Vagina (tissue), 2 donors: ENCODE data around the gene TBC1D24. TPM values are rescaled to one million over a fixed set of nuclear protein-coding genes. Genes with fewer than 3 reads are reported as not detected.

Source experiments
- DNase-seq, 2 donors: peaks; one replicate each; pipeline ENCODE4 v3.0.0-alpha.2; 2017; ENCODE audit errors: extremely low spot score in 2 of 2
- H3K27ac ChIP-seq: fragments of 200-600 bp; sonication (generic); one replicate; pipeline ENCODE4 v1.5.1; 2019
- H3K27me3 ChIP-seq: fragments of 200-600 bp; sonication (generic); one replicate; pipeline ENCODE4 v1.5.1; 2019
- H3K36me3 ChIP-seq, 2 donors: fragments of 200-600 bp; sonication (generic); one replicate each; pipeline ENCODE4 v1.5.1; 2017 to 2019
- H3K4me1 ChIP-seq: fragments of 200-600 bp; sonication (generic); one replicate; pipeline ENCODE4 v1.5.1; 2019
- H3K4me3 ChIP-seq, 2 donors: fragments of 200-600 bp; sonication (generic); 1 replicate in 1 of 2; 2 replicates in 1 of 2; pipeline ENCODE4 v1.5.1; 2016 to 2019
- H3K9me3 ChIP-seq: fragments of 200-600 bp; sonication (generic); one replicate; pipeline ENCODE4 v1.5.1; 2019
- CTCF ChIP-seq, 3 experiments: fragments of 450-650 bp in 2 of 3; fragments of 200-600 bp in 1 of 3; sonication (generic) in 1 of 3; IDR thresholded peaks; one replicate each; pipeline ENCODE4 v1.5.1; 2017 to 2019; ENCODE audit warnings: antibody characterized with exemption in 3 of 3, mild to moderate bottlenecking in 2 of 3, moderate library complexity in 2 of 3
- POLR2A ChIP-seq, 2 donors: fragments of 450-650 bp; IDR thresholded peaks; one replicate each; pipeline ENCODE4 v1.6.1; 2017; ENCODE audit warnings: antibody characterized with exemption in 2 of 2, mild to moderate bottlenecking in 2 of 2, moderate library complexity in 2 of 2
- POLR2AphosphoS5 ChIP-seq, 2 donors: sonication (generic); formaldehyde crosslinking; IDR thresholded peaks; one replicate each; pipeline ENCODE4 v1.9.0; 2017; ENCODE audit warnings: antibody characterized with exemption in 2 of 2, mild to moderate bottlenecking in 2 of 2, low read depth in 1 of 2; ENCODE audit not compliant: insufficient read depth in 1 of 2
- intact Hi-C: fragments of 100-400 bp; cut with DNase I; formaldehyde crosslinking; loops from one replicate; pipeline ENCODE4 v1.15.1; 2023
- total RNA-seq: library from RNA; depleted of rRNA; stranded (reverse); fragments of >200 nt; gene quantifications from one replicate; pipeline ENCODE4 v1.2.3, GENCODE V29; 2016

Gene TBC1D24
- total RNA-seq, 1 donor from 2014 or later = 9.6 TPM

- no peaks in the 10 kb centered on the region for H3K9me3 ChIP-seq
- DNase-seq = no peak
- no peak overlapping the region for H3K4me3 ChIP-seq
- H3K36me3 ChIP-seq = no peaks in the 10 kb centered on the region
- intact Hi-C loops = no loop called here
- TF ChIP-seq POLR2AphosphoS5 (IDR thresholded peaks at IDR 0.05; ENCODE audit: insufficient read depth in 1 of 2, low read depth in 1 of 2) = no peak
- TF ChIP-seq POLR2A (IDR thresholded peaks at IDR 0.05) = no peak
- no peak for TF ChIP-seq CTCF (IDR thresholded peaks at IDR 0.05)
- H3K27ac ChIP-seq = no peak overlapping the region
- no peaks in the 10 kb centered on the region for H3K27me3 ChIP-seq
- H3K4me1 ChIP-seq = peaks cover 16% of the 10 kb centered on the region
These were observed 18.3 kb upstream of the TBC1D24 start for GRCh38 chr16:2456551-2457153.

- Histone ChIP-seq H3K9me3 (no peaks in the 10 kb centered on the region), H3K27ac (no peak overlapping the region), H3K4me1 (peaks cover 16% of the 10 kb centered on the region), H3K36me3 (no peaks in the 10 kb centered on the region), H3K27me3 (no peaks in the 10 kb centered on the region), H3K4me3 (no peak overlapping the region)
- TF ChIP-seq POLR2AphosphoS5 (IDR thresholded peaks at IDR 0.05; ENCODE audit: insufficient read depth in 1 of 2, low read depth in 1 of 2) (no peak), POLR2A (IDR thresholded peaks at IDR 0.05) (no peak)
- DNase-seq = no peak
- intact Hi-C loops = no loop called here
These were observed 17.7 kb upstream of the TBC1D24 start for GRCh38 chr16:2457267-2457666.

GRCh38 chr16:2457946-2458345 lies 17.0 kb upstream of the TBC1D24 start:
- intact Hi-C loops = no loop called here
- H3K4me3 ChIP-seq = no peak overlapping the region
- H3K9me3 ChIP-seq = no peaks in the 10 kb centered on the region
- H3K27me3 ChIP-seq = no peaks in the 10 kb centered on the region
- H3K36me3 ChIP-seq = no peaks in the 10 kb centered on the region
- peaks cover 16% of the 10 kb centered on the region for H3K4me1 ChIP-seq
- no peak for DNase-seq
- no peak overlapping the region for H3K27ac ChIP-seq
- TF ChIP-seq POLR2A (IDR thresholded peaks at IDR 0.05) = no peak
- no peak for TF ChIP-seq CTCF (IDR thresholded peaks at IDR 0.05)
- no peak for TF ChIP-seq POLR2AphosphoS5 (IDR thresholded peaks at IDR 0.05; ENCODE audit: insufficient read depth in 1 of 2, low read depth in 1 of 2)

- no peaks in the 10 kb centered on the region for H3K36me3 ChIP-seq
- TF ChIP-seq POLR2A (IDR thresholded peaks at IDR 0.05) (no peak), CTCF (IDR thresholded peaks at IDR 0.05) (no peak), POLR2AphosphoS5 (IDR thresholded peaks at IDR 0.05; ENCODE audit: insufficient read depth in 1 of 2, low read depth in 1 of 2) (no peak)
- DNase-seq = no peak
- no peaks in the 10 kb centered on the region for H3K27me3 ChIP-seq
- H3K27ac ChIP-seq = no peak overlapping the region
- intact Hi-C loops = no loop called here
- peak overlapping the region; percentile 48 to 59 for H3K4me3 ChIP-seq
- H3K4me1 ChIP-seq = peaks cover 16% of the 10 kb centered on the region
- no peaks in the 10 kb centered on the region for H3K9me3 ChIP-seq
These were observed 15.9 kb upstream of the TBC1D24 start for GRCh38 chr16:2458887-2459646.

GRCh38 chr16:2459647-2460390 lies 15.1 kb upstream of the TBC1D24 start, which contains the start of gene TEDC2:
TSS of gene TEDC2 (plus strand) at chr16:2460109. CDS start at chr16:2460145, 36 bp downstream.
- Histone ChIP-seq H3K4me1 (peaks cover 16% of the 10 kb centered on the region), H3K36me3 (no peaks in the 10 kb centered on the region), H3K9me3 (no peaks in the 10 kb centered on the region), H3K4me3 (peak within 1 kb of the TSS; percentile 48 to 59), H3K27me3 (no peaks in the 10 kb centered on the region), H3K27ac (no peak within 1 kb of the TSS)
- DNase-seq = no peak
- intact Hi-C loops = no loop called here
- no peak for TF ChIP-seq CTCF (IDR thresholded peaks at IDR 0.05)
- peak; percentile 64 to 83 for TF ChIP-seq POLR2AphosphoS5 (IDR thresholded peaks at IDR 0.05; ENCODE audit: insufficient read depth in 1 of 2, low read depth in 1 of 2)
